CD8-positive, alpha-beta memory T cell (primary cell): ENCODE measurements around the gene PROC. TPM values are rescaled to one million over a fixed set of nuclear protein-coding genes. Genes with fewer than 3 reads are reported as not detected.
A peak's percentile ranks its signal among the peaks of the same experiment; 100 is the strongest.
"Not testable (repeated sequence)": the region's sequence is repeated elsewhere in the genome, so short reads cannot be mapped to it uniquely, and the experiment has no call there.

Source experiments
- CTCF ChIA-PET: fragments of 350-600 bp; sonication (Branson Sonifier 250); formaldehyde crosslinking; loops from one replicate; lab custom pipeline; 2021; ENCODE audit warnings: antibody characterized with exemption; lab: Charles Lee
- POLR2A ChIA-PET: fragments of 350-600 bp; sonication (Branson Sonifier 250); formaldehyde crosslinking; loops from one replicate; lab custom pipeline; 2021; ENCODE audit warnings: antibody characterized with exemption; lab: Charles Lee
- DNase-seq, 5 donors: peaks; one replicate each; pipeline versions ENCODE4 v3.0.0 to v3.0.0-alpha.2; 2020 to 2022; ENCODE audit warnings: mixed read lengths in 1 of 5
- H3K27ac ChIP-seq: one replicate; pipeline ENCODE4 v1.7.0; 2013; ENCODE audit warnings: low read depth, mild to moderate bottlenecking, low read length, moderate library complexity
- H3K27me3 ChIP-seq: 2 replicates; pipeline ENCODE4 v1.7.0; 2013; ENCODE audit warnings: low read length, mild to moderate bottlenecking; ENCODE audit not compliant: insufficient read depth, poor library complexity, severe bottlenecking
- H3K36me3 ChIP-seq: 2 replicates; pipeline ENCODE4 v1.7.0; 2013; ENCODE audit warnings: mild to moderate bottlenecking, low read length, moderate library complexity; ENCODE audit not compliant: insufficient read depth
- H3K4me1 ChIP-seq: 2 replicates; pipeline ENCODE4 v1.7.0; 2013; ENCODE audit warnings: mild to moderate bottlenecking, low read length, moderate library complexity; ENCODE audit not compliant: insufficient read depth
- H3K4me3 ChIP-seq: 2 replicates; pipeline ENCODE4 v1.7.0; 2013; ENCODE audit warnings: mild to moderate bottlenecking, low read length
- H3K9me3 ChIP-seq: 2 replicates; pipeline ENCODE4 v1.7.0; 2013; ENCODE audit warnings: mild to moderate bottlenecking, low read length
- H3K27ac Mint-ChIP-seq, 8 donors: one replicate each; pipeline ENCODE4 v1.8.0; 2020 to 2021; ENCODE audit warnings: mixed read lengths in 8 of 8, mild to moderate bottlenecking in 6 of 8, inconsistent platforms in 3 of 8, moderate library complexity in 3 of 8
- H3K27me3 Mint-ChIP-seq, 2 donors: one replicate each; pipeline ENCODE4 v1.8.0; 2020 to 2021; ENCODE audit warnings: mixed read lengths in 2 of 2, mild to moderate bottlenecking in 1 of 2, moderate library complexity in 1 of 2
- H3K36me3 Mint-ChIP-seq, 3 donors: one replicate each; pipeline ENCODE4 v1.8.0; 2020 to 2021; ENCODE audit warnings: mixed read lengths in 3 of 3, inconsistent platforms in 1 of 3, mild to moderate bottlenecking in 1 of 3
- H3K4me1 Mint-ChIP-seq, 3 donors: one replicate each; pipeline ENCODE4 v1.8.0; 2020 to 2021; ENCODE audit warnings: mixed read lengths in 3 of 3, inconsistent platforms in 1 of 3, mild to moderate bottlenecking in 1 of 3
- H3K4me3 Mint-ChIP-seq, 7 donors: one replicate each; pipeline ENCODE4 v1.8.0; 2020 to 2021; ENCODE audit warnings: mixed read lengths in 7 of 7, mild to moderate bottlenecking in 6 of 7, moderate library complexity in 4 of 7, inconsistent platforms in 2 of 7
- H3K9me3 Mint-ChIP-seq, 5 donors: one replicate each; pipeline ENCODE4 v1.8.0; 2020 to 2022; ENCODE audit warnings: mixed read lengths in 5 of 5, mild to moderate bottlenecking in 3 of 5, moderate library complexity in 2 of 5, inconsistent platforms in 1 of 5
- polyA plus RNA-seq: library from polyadenylated mRNA; unstranded; fragments of 300-500 nt; fragmentation: Illumina TruSeq; gene quantifications from one replicate; pipeline ENCODE4 v1.2.3, GENCODE V29; 2021
- total RNA-seq, 2 experiments: library from RNA; stranded (reverse); gene quantifications; one replicate each; pipeline ENCODE4 v1.2.3, GENCODE V29; 2021

PROC gene
- total and polyA plus RNA-seq, 3 experiments from 2014 or later: 0.13 TPM; not detected in 2

DNA sequence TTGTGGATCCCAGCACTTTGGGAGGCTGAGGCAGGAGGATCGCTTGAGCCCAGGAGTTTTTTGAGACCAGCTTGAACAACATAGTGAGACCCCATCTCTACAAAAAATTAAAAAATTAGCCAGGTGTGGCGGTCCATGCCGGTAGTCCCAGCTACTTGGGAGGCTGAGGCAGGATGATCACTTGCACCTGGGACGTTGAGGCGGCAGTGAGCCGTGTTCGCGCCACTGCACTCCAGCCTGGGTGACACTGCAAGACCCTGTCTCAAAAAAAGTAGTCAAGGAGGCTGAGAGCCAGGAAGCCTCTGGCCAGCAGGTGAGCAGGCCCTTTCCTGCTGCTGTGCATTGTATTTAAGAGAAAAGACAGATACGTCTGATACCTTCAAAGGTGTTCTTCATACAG is 11.1 kb upstream of the PROC start:
- no peaks in the 10 kb centered on the region for H3K9me3 ChIP-seq
- CTCF ChIA-PET: no interaction called here
- H3K27ac ChIP-seq: no peak overlapping the region
- H3K27me3 ChIP-seq: no peaks in the 10 kb centered on the region
- Mint-ChIP-seq H3K27ac (peak overlapping the region; percentile 65 to 92 (median 81)), H3K27me3 (no peaks in the 10 kb centered on the region), H3K4me1 (peaks cover 9 to 30% (median 23%) of the 10 kb centered on the region in 3 donors), H3K4me3 (peak overlapping the region; percentile 9 to 89 (median 68)), H3K9me3 (no peaks in the 10 kb centered on the region), H3K36me3 (peaks cover 0 to 2% (median 0%) of the 10 kb centered on the region in 3 donors)
- H3K4me1 ChIP-seq: peaks cover 19% of the 10 kb centered on the region
- no peak for DNase-seq
- POLR2A ChIA-PET: no interaction called here
- H3K36me3 ChIP-seq: no peaks in the 10 kb centered on the region
- no peak overlapping the region for H3K4me3 ChIP-seq

DNA sequence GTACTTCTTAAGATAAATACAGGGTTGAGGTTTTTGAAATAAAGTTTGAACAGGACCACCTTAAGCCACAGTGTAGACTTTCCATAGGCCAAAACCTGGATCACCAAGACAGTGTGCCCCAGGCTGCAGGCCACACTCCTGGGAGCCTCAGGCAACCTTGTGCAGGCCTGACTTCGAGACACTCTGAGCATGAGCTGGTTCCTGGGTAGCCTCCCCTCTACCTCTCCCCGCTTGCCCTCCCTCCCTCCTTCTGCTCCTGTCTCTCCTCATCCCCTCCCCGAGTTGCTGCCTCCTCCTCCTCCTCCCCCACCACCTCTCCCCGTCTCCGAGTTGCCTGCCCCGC is 10.6 kb upstream of the PROC start:
- ChIA-PET POLR2A (interaction anchor here (0.6 kb wide), 1 partner anchor 114 kb away, joined by 4 read pairs; the partner anchor contains the start of gene ERCC3), CTCF (no interaction called here)
- H3K27me3 ChIP-seq: no peaks in the 10 kb centered on the region
- Mint-ChIP-seq H3K36me3 (peaks cover 0 to 2% (median 0%) of the 10 kb centered on the region in 3 donors), H3K4me3 (peak overlapping the region; percentile 59 to 89 (median 70)), H3K27ac (peak overlapping the region; percentile 65 to 97 (median 81)), H3K27me3 (no peaks in the 10 kb centered on the region), H3K4me1 (peaks cover 10 to 30% (median 28%) of the 10 kb centered on the region in 3 donors), H3K9me3 (no peaks in the 10 kb centered on the region)
- no peaks in the 10 kb centered on the region for H3K9me3 ChIP-seq
- H3K27ac ChIP-seq: peak overlapping the region; percentile 18
- peak overlapping the region; percentile 11 for H3K4me3 ChIP-seq
- no peaks in the 10 kb centered on the region for H3K36me3 ChIP-seq
- peaks cover 19% of the 10 kb centered on the region for H3K4me1 ChIP-seq
- DNase-seq: no peak

DNA sequence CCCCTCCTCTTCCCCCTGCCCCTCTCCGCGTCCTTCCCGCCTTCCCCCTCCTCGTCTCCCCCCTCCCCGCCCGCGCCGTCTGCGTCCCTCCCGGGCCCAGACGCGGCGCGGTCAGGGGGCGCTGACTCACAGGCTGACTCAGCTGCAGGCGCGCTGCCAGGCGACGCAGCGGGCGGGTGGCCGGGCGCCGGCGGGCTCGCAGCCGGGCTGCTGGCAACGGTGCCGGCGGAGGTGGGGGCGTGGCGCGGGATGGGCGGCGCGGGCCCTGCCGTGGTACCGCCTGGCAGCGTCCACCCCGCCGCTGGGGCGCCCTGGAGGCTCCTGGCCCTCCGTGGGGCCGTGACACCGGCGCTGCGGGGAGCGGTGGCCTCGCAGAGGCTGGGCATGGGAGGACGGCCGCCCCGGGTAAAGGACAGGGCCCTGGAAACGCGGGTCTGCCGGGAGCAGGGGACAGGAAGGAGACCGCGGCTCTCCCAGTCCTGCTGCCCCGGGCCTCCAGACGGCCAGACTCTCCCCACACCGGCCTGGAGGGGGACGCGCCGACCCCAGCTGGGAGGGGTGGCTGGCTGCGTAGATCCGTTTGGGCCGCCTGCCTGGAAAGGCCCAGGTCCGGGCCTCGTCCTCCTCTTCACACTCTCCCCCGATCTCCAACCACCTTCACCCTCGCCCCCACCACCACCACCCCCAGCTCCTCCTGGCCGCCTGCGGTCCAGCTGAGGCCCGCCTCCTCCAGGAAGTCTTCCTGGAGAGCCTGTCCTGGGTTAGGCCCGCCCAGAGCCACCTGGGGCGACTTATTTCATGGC is 10.0 kb upstream of the PROC start:
- peak; percentile 71 to 94 (median 88) for DNase-seq
- peak overlapping the region; percentile 39 for H3K4me3 ChIP-seq
- peaks cover 19% of the 10 kb centered on the region for H3K4me1 ChIP-seq
- no peaks in the 10 kb centered on the region for H3K9me3 ChIP-seq
- ChIA-PET POLR2A (interaction anchor here (0.6 kb wide), 1 partner anchor 114 kb away, joined by 4 read pairs; the partner anchor contains the start of gene ERCC3), CTCF (no interaction called here)
- H3K27ac Mint-ChIP-seq: peak overlapping the region; percentile 58 to 97 (median 81)
- peaks cover 0 to 3% (median 0%) of the 10 kb centered on the region in 5 donors for H3K9me3 Mint-ChIP-seq
- H3K27me3 Mint-ChIP-seq: no peaks in the 10 kb centered on the region
- H3K27me3 ChIP-seq: no peaks in the 10 kb centered on the region
- H3K36me3 Mint-ChIP-seq: peaks cover 0 to 2% (median 0%) of the 10 kb centered on the region in 3 donors
- H3K4me3 Mint-ChIP-seq: peak overlapping the region; percentile 65 to 89 (median 74)
- no peaks in the 10 kb centered on the region for H3K36me3 ChIP-seq
- H3K4me1 Mint-ChIP-seq: peaks cover 10 to 30% (median 28%) of the 10 kb centered on the region in 3 donors
- H3K27ac ChIP-seq: peak overlapping the region; percentile 64

DNA sequence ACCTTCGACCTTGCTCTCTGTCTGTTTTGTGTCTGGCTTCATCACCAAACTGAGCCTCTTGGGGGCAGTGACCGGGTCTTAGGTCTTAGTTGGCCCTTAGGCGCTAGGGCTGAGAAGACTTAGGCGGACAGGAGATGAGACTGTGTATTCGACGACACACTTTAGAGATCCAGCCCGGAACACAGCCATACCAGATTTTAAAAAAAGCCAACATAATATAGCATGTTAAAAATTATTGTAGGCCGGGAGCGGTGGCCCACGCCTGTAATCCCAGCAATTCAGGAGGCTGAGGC is 9.5 kb upstream of the PROC start:
- Histone ChIP-seq H3K36me3 (no peaks in the 10 kb centered on the region), H3K4me1 (peaks cover 19% of the 10 kb centered on the region), H3K9me3 (no peaks in the 10 kb centered on the region), H3K27me3 (no peaks in the 10 kb centered on the region), H3K27ac (peak overlapping the region; percentile 64), H3K4me3 (no peak overlapping the region)
- peak overlapping the region; percentile 43 to 75 (median 70) for H3K4me3 Mint-ChIP-seq
- H3K9me3 Mint-ChIP-seq: peaks cover 0 to 5% (median 0%) of the 10 kb centered on the region in 5 donors
- peaks cover 0 to 2% (median 0%) of the 10 kb centered on the region in 3 donors for H3K36me3 Mint-ChIP-seq
- POLR2A ChIA-PET: no interaction called here
- CTCF ChIA-PET: no interaction called here
- H3K27me3 Mint-ChIP-seq: no peaks in the 10 kb centered on the region
- no peak for DNase-seq
- peaks cover 10 to 30% (median 28%) of the 10 kb centered on the region in 3 donors for H3K4me1 Mint-ChIP-seq
- peak overlapping the region in 7 of 8 donors; percentile 30 to 85 (median 72) for H3K27ac Mint-ChIP-seq

DNA sequence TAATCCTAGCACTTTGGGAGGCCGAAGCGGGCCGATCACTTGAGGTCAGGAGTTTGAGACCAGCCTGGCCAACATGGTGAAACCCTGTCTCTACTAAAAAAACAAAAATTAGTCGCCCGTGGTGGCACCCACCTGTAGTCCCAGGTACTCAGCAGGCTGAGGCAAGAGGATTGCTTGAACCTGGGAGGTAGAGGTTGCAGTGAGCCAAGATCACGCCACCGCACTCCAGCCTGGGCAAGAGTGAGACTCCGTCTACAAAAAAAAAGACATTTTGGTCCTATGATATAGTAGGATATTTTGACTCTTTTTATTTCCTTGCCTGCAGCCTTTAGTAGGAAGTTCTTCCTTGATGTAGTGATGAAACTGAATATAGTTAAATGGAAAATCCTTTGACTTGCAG is 8.5 kb upstream of the PROC start:
- H3K4me3 ChIP-seq, POLR2A ChIA-PET, DNase-seq, H3K9me3 ChIP-seq, H3K27me3 Mint-ChIP-seq, H3K27ac ChIP-seq, H3K27me3 ChIP-seq, H3K36me3 ChIP-seq, H3K36me3 Mint-ChIP-seq, CTCF ChIA-PET, H3K9me3 Mint-ChIP-seq: not testable (repeated sequence)
- peak overlapping the region in 1 of 7 donors; percentile 51 for H3K4me3 Mint-ChIP-seq
- peaks cover 10 to 30% (median 28%) of the 10 kb centered on the region in 3 donors for H3K4me1 Mint-ChIP-seq
- H3K4me1 ChIP-seq: peaks cover 19% of the 10 kb centered on the region
- peak overlapping the region in 4 of 8 donors; percentile 3 to 15 (median 10) for H3K27ac Mint-ChIP-seq

DNA sequence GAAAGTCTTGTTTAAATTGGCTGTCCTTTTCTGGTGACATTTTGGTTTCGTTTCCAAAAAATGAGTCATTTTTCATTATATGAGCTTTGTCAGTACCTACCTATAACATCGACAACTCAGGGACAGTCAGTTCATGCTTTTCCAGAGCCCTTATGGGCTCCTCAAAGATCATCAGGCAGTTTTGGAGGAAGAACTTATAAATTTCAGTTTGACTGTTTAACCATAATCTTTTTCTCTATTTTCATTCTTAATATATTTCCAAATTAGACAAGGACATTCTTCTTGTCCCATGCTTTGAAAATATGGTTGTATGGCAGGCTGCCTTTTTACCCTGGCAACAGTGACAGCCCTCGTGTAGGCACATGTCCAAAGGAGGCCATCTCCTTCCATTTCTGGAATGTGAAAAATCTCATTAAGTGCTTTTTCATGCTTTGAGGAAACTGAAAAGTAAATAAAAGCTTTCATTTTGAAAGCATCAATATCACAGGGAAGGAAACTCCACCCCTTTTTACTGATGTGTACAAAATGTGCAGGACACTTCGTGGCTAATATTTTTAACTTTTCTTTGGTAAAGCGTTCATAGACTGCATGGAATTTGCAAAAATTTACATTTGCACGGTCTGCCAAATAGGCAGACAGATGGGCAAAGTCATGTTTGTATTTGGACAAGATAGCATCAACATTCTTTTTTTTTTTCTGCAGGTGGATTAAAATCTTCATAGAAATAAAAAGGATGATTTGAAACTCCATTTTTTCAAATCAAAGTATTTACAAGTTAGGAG is 7.2 kb upstream of the PROC start:
- H3K36me3 ChIP-seq: no peaks in the 10 kb centered on the region
- H3K4me1 ChIP-seq: peaks cover 20% of the 10 kb centered on the region
- H3K9me3 Mint-ChIP-seq: peaks cover 0 to 5% (median 0%) of the 10 kb centered on the region in 5 donors
- CTCF ChIA-PET: no interaction called here
- no peak overlapping the region for H3K27ac ChIP-seq
- POLR2A ChIA-PET: no interaction called here
- H3K4me3 Mint-ChIP-seq: peak overlapping the region; percentile 7 to 66 (median 51)
- H3K4me1 Mint-ChIP-seq: peaks cover 12 to 34% (median 28%) of the 10 kb centered on the region in 3 donors
- no peak for DNase-seq
- no peaks in the 10 kb centered on the region for H3K9me3 ChIP-seq
- H3K27ac Mint-ChIP-seq: peak overlapping the region; percentile 57 to 88 (median 74)
- H3K36me3 Mint-ChIP-seq: peaks cover 0 to 2% (median 0%) of the 10 kb centered on the region in 3 donors
- no peak overlapping the region for H3K4me3 ChIP-seq
- no peaks in the 10 kb centered on the region for H3K27me3 ChIP-seq
- no peaks in the 10 kb centered on the region for H3K27me3 Mint-ChIP-seq

DNA sequence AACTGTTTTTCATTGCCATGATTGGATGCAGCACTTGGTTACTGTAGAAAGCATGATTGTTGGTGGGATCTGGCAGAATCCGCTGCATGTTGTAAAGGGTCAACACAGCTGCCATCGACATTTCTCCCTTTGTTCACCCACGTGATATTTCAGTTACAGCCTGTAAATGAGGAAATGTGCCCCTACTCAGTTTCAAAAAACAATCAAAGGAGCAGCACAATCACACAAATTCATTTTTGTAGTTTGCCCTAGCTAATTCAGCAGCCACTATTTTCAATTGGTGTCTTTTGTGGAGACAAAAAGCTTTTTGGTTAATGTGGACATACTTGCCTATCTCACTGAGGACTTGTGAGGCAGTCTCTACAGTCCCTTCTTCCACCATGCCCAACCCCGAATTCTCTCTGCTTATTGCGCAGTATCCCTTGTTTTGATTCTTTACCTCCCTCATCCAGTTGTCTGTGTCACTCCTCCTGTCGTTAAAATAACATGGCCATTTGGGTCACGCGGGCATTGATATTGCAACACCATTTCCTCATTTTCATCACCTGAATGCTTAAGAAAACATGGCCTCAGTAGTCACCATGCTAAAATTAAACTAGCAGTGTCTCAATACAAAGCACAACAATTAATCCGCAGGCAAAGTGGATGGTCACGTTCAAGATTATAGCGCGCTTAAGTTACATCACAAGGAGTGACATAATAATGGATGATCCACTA is 6.4 kb upstream of the PROC start:
- Histone ChIP-seq H3K4me1 (peaks cover 27% of the 10 kb centered on the region), H3K9me3 (no peaks in the 10 kb centered on the region), H3K27me3 (no peaks in the 10 kb centered on the region), H3K4me3 (no peak overlapping the region), H3K27ac (no peak overlapping the region), H3K36me3 (no peaks in the 10 kb centered on the region)
- H3K4me1 Mint-ChIP-seq: peaks cover 19 to 41% (median 33%) of the 10 kb centered on the region in 3 donors
- no peak for DNase-seq
- H3K27ac Mint-ChIP-seq: peak overlapping the region in 5 of 8 donors; percentile 4 to 79 (median 64)
- H3K36me3 Mint-ChIP-seq: peaks cover 0 to 2% (median 0%) of the 10 kb centered on the region in 3 donors
- H3K27me3 Mint-ChIP-seq: no peaks in the 10 kb centered on the region
- H3K9me3 Mint-ChIP-seq: peaks cover 0 to 5% (median 0%) of the 10 kb centered on the region in 5 donors
- ChIA-PET POLR2A (no interaction called here), CTCF (no interaction called here)
- H3K4me3 Mint-ChIP-seq: peak overlapping the region in 2 of 7 donors; percentile 39 to 51
